ENCODE measurements around the gene CCT7. TPM values are rescaled to one million over a fixed set of nuclear protein-coding genes. Genes with fewer than 3 reads are reported as not detected.
A peak's percentile ranks its signal among the peaks of the same experiment; 100 is the strongest.

The CCT7 gene
- total RNA-seq, 1 experiment from 2014 or later = 319 TPM

- DNase-seq = peak; percentile 68 to 75
- intact Hi-C loops (cut with micrococcal nuclease; ENCODE audit: unreplicated experiment) = no loop called here
- CTCF ChIA-PET = no interaction called here
These were observed 61.8 kb downstream of the CCT7 start for GRCh38 chr2:73295751-73296400.

GRCh38 chr2:73297151-73297559, 63.0 kb downstream of the CCT7 start:
- no peak overlapping the region for H3K27ac ChIP-seq
- H3K4me3 ChIP-seq = no peak overlapping the region
- BruUV-seq (replicated peaks) = no TSS peak
- ChIA-PET POLR2A (ENCODE audit: unreplicated experiment) (no interaction called here), CTCF (no interaction called here)
- no peak overlapping the region for H3K4me2 ChIP-seq
- H3K9me2 ChIP-seq (ENCODE audit: insufficient read depth) = no peaks in the 10 kb centered on the region
- intact Hi-C loops (cut with micrococcal nuclease; ENCODE audit: unreplicated experiment) = no loop called here
- H4K20me1 ChIP-seq (ENCODE audit: insufficient read depth) = no peaks in the 10 kb centered on the region; the same call in 1 of the 2 replicates
- H3K79me2 ChIP-seq (ENCODE audit: low read depth) = no peaks in the 10 kb centered on the region
- peaks cover 42% of the 10 kb centered on the region for H3K27me3 ChIP-seq (ENCODE audit: insufficient read depth, low read depth)
- H3K9me3 ChIP-seq (ENCODE audit: insufficient read depth, low read depth) = no peaks in the 10 kb centered on the region
- no peaks in the 10 kb centered on the region for H3K36me3 ChIP-seq (ENCODE audit: low read depth)
- H3F3A ChIP-seq (ENCODE audit: insufficient read depth, low read depth) = peaks cover 5% of the 10 kb centered on the region; the same call in 1 of the 2 replicates
- TF ChIP-seq CTCF (conservative IDR thresholded peaks at IDR 0.05) = no peak
- no peak for TF ChIP-seq EZH2 (IDR thresholded peaks at IDR 0.05; ENCODE audit: low read depth)
- no peak overlapping the region for H2AFZ ChIP-seq
- 0 out of 2 replicates have a peak, but pooled peaks cover 5% of the 10 kb centered on the region for H3K4me1 ChIP-seq (replicated peaks; ENCODE audit: insufficient read depth)
- no peak for DNase-seq

More at GRCh38 chr2:73295751-73296400, 61.8 kb downstream of the CCT7 start:
- no TSS peak for BruUV-seq (replicated peaks)
- Histone ChIP-seq H3K9me2 (ENCODE audit: insufficient read depth) (no peaks in the 10 kb centered on the region), H3K4me3 (no peak overlapping the region), H3F3A (ENCODE audit: insufficient read depth, low read depth) (peaks cover 7% of the 10 kb centered on the region; the same call in 1 of the 2 replicates), H3K4me1 (replicated peaks; ENCODE audit: insufficient read depth) (0 out of 2 replicates have a peak, but pooled peaks cover 5% of the 10 kb centered on the region), H2AFZ (no peak overlapping the region), H3K79me2 (ENCODE audit: low read depth) (no peaks in the 10 kb centered on the region), H3K36me3 (ENCODE audit: low read depth) (no peaks in the 10 kb centered on the region), H3K9me3 (ENCODE audit: insufficient read depth, low read depth) (no peaks in the 10 kb centered on the region), H3K27me3 (ENCODE audit: insufficient read depth, low read depth) (peaks cover 38% of the 10 kb centered on the region), H4K20me1 (ENCODE audit: insufficient read depth) (no peaks in the 10 kb centered on the region; the same call in 1 of the 2 replicates), H3K4me2 (no peak overlapping the region), H3K27ac (no peak overlapping the region)
- POLR2A ChIA-PET (ENCODE audit: unreplicated experiment) = no interaction called here
- no peak for TF ChIP-seq CTCF (conservative IDR thresholded peaks at IDR 0.05)
- TF ChIP-seq EZH2 (IDR thresholded peaks at IDR 0.05; ENCODE audit: low read depth) = no peak

GRCh38 chr2:73297586-73297985, 63.5 kb downstream of the CCT7 start:
- peaks cover 5% of the 10 kb centered on the region; the same call in 1 of the 2 replicates for H3F3A ChIP-seq (ENCODE audit: insufficient read depth, low read depth)
- no peaks in the 10 kb centered on the region; the same call in 1 of the 2 replicates for H4K20me1 ChIP-seq (ENCODE audit: insufficient read depth)
- ChIA-PET POLR2A (ENCODE audit: unreplicated experiment) (no interaction called here), CTCF (no interaction called here)
- H3K4me3 ChIP-seq = no peak overlapping the region
- TF ChIP-seq EZH2 (IDR thresholded peaks at IDR 0.05; ENCODE audit: low read depth) (no peak), CTCF (conservative IDR thresholded peaks at IDR 0.05) (no peak)
- H3K4me2 ChIP-seq = no peak overlapping the region
- H2AFZ ChIP-seq = no peak overlapping the region
- H3K4me1 ChIP-seq (replicated peaks; ENCODE audit: insufficient read depth) = 0 out of 2 replicates have a peak, but pooled peaks cover 5% of the 10 kb centered on the region
- no peaks in the 10 kb centered on the region for H3K9me2 ChIP-seq (ENCODE audit: insufficient read depth)
- H3K27ac ChIP-seq = no peak overlapping the region
- H3K27me3 ChIP-seq (ENCODE audit: insufficient read depth, low read depth) = peaks cover 42% of the 10 kb centered on the region
- H3K9me3 ChIP-seq (ENCODE audit: insufficient read depth, low read depth) = no peaks in the 10 kb centered on the region
- H3K79me2 ChIP-seq (ENCODE audit: low read depth) = no peaks in the 10 kb centered on the region
- intact Hi-C loops (cut with micrococcal nuclease; ENCODE audit: unreplicated experiment) = no loop called here
- H3K36me3 ChIP-seq (ENCODE audit: low read depth) = no peaks in the 10 kb centered on the region
- BruUV-seq (replicated peaks) = no TSS peak
- no peak for DNase-seq
